ENCODE results near the gene SLC51B. TPM values are rescaled to one million over a fixed set of nuclear protein-coding genes. Genes with fewer than 3 reads are reported as not detected.

SLC51B gene
- total RNA-seq, 3 donors from 2014 or later (not counting 1 experiment from before 2014, with no cell fraction given) = not detected

DNA sequence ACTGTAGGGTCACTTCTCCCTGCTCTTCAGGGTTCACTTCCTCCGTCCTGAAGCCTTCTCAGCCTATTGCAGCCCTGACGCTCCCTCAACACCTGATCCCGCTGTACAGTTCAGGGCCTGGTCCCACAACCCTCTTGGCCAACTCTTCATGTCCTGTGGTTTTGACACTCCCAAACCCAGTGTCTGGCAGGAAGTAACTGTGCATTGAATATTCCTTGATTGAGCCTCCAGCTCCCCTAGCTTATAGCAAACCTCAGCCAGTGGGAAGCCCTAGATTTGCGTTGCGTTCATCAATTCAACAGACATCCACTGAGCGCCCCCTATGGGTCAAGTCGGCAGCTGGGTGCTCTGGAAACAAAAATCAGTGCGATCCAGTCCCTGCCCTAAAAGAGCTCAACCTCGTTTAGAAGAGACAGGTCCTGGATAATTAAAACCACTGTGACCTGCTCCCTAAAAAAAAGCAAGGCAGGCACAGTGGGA lies 56.3 kb downstream of the SLC51B start:
- peak in 1 of 3 donors; percentile 41 for ATAC-seq
- H3K36me3 Mint-ChIP-seq = no peaks in the 10 kb centered on the region
- H3K27ac ChIP-seq (ENCODE audit: low read length) = no peak overlapping the region
- peak in 1 of 2 donors; percentile 62 for DNase-seq
- H3K9me3 ChIP-seq (ENCODE audit: control insufficient read depth, insufficient read depth, low read length) = no peaks in the 10 kb centered on the region
- H3K9me3 Mint-ChIP-seq = no peaks in the 10 kb centered on the region
- intact Hi-C loops (cut with micrococcal nuclease) = no loop called here
- H3K27me3 Mint-ChIP-seq (ENCODE audit: low read depth in 2 of 2) = no peaks in the 10 kb centered on the region
- H3K27ac Mint-ChIP-seq = no peak overlapping the region
- peaks cover 9 to 22% of the 10 kb centered on the region in 2 donors for H3K4me1 Mint-ChIP-seq
- H3K27me3 ChIP-seq (ENCODE audit: control insufficient read depth, insufficient read depth, low read length) = no peaks in the 10 kb centered on the region
- H3K4me3 ChIP-seq (ENCODE audit: low read length) = no peak overlapping the region
- H3K36me3 ChIP-seq (ENCODE audit: control insufficient read depth, insufficient read depth, low read length) = peaks cover 34% of the 10 kb centered on the region
- H3K4me1 ChIP-seq (ENCODE audit: control insufficient read depth, insufficient read depth, low read length) = peaks cover 4% of the 10 kb centered on the region
- WGBS (ENCODE audit: insufficient coverage) = 45% methylated on average over 9 of the region's 9 CpGs
- TF ChIP-seq CTCF (IDR thresholded peaks at IDR 0.05) = peak; percentile 33
- no peak overlapping the region for H3K4me3 Mint-ChIP-seq

DNA sequence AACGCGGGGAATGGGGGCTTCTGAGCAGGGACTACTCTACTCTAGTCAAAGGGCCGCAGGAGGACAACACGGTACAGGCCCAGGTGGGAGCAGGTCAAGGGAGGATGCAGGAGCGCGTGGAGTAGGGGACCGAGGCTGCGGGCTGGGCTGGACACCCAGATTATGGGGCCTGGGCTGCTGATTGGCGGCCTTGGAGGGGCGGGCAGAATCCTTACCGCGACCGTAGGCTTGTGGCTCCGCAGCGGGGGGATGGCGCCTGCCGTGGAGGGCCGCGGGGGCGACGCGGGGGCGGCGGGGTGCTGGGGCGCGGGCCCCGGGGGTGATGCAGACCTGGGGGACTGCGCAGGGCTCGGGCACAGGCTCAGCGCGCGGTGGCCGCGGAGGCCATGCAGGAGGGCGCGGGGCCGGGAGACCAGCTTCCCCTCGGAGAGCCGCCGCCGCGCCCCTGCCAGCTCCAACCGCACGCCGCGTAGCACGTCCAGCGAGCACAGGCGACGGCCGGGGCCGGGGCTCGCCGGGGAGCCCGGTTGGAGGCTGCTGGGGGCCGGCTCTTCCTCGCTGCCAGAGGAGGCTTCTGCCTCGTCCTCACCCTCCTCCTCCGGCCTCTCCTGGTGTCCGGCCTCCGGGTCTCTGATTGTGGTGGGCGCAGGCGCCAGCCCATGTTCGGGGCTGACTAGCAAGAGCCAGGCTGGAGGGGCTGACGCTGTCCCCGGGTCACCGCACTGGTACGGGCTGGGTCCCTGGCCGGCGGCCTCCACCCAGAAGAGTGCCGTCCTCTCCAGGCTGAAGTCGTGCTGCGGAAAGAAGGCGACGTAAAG lies 56.9 kb downstream of the SLC51B start:
- H3K4me1 ChIP-seq (ENCODE audit: control insufficient read depth, insufficient read depth, low read length) = peaks cover 4% of the 10 kb centered on the region
- ATAC-seq (no peak), DNase-seq (no peak)
- H3K9me3 ChIP-seq (ENCODE audit: control insufficient read depth, insufficient read depth, low read length) = no peaks in the 10 kb centered on the region
- Mint-ChIP-seq H3K36me3 (no peaks in the 10 kb centered on the region), H3K4me3 (no peak overlapping the region), H3K9me3 (no peaks in the 10 kb centered on the region), H3K4me1 (peaks cover 9 to 22% of the 10 kb centered on the region in 2 donors), H3K27me3 (ENCODE audit: low read depth in 2 of 2) (no peaks in the 10 kb centered on the region), H3K27ac (no peak overlapping the region)
- WGBS (ENCODE audit: insufficient coverage) = 93% methylated on average over 75 of the region's 75 CpGs
- H3K27me3 ChIP-seq (ENCODE audit: control insufficient read depth, insufficient read depth, low read length) = no peaks in the 10 kb centered on the region
- TF ChIP-seq CTCF (IDR thresholded peaks at IDR 0.05) = no peak
- H3K4me3 ChIP-seq (ENCODE audit: low read length) = no peak overlapping the region
- peaks cover 34% of the 10 kb centered on the region for H3K36me3 ChIP-seq (ENCODE audit: control insufficient read depth, insufficient read depth, low read length)
- H3K27ac ChIP-seq (ENCODE audit: low read length) = no peak overlapping the region
- intact Hi-C loops (cut with micrococcal nuclease) = no loop called here

DNA sequence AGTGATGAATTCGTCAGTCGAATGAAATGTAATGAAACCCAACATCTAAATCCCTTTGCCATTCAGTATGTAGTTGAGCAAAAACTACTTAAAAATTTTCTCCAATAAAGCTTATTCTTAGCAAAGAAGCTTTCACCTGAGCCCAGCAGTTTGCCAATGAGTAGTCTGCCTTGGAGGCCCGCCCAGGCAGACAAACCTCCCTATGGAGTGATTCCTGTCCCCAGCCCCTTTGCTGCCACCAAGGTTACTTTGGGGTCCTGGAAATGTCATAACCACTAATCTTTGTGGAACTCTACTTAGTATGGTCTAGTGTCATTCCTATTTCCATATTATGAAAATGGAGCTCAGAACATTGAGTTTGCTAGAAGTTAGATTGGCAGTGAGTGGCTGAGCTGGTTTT lies 57.7 kb downstream of the SLC51B start:
- WGBS (ENCODE audit: insufficient coverage) = 100% methylated on average over 3 of the region's 3 CpGs
- Mint-ChIP-seq H3K4me1 (peaks cover 9 to 22% of the 10 kb centered on the region in 2 donors), H3K27me3 (ENCODE audit: low read depth in 2 of 2) (no peaks in the 10 kb centered on the region), H3K4me3 (no peak overlapping the region), H3K9me3 (no peaks in the 10 kb centered on the region), H3K27ac (no peak overlapping the region), H3K36me3 (no peaks in the 10 kb centered on the region)
- Histone ChIP-seq H3K27ac (ENCODE audit: low read length) (no peak overlapping the region), H3K9me3 (ENCODE audit: control insufficient read depth, insufficient read depth, low read length) (no peaks in the 10 kb centered on the region), H3K36me3 (ENCODE audit: control insufficient read depth, insufficient read depth, low read length) (peaks cover 31% of the 10 kb centered on the region), H3K4me1 (ENCODE audit: control insufficient read depth, insufficient read depth, low read length) (peaks cover 4% of the 10 kb centered on the region), H3K4me3 (ENCODE audit: low read length) (no peak overlapping the region), H3K27me3 (ENCODE audit: control insufficient read depth, insufficient read depth, low read length) (no peaks in the 10 kb centered on the region)
- ATAC-seq (no peak), DNase-seq (no peak)
- intact Hi-C loops (cut with micrococcal nuclease) = no loop called here
- TF ChIP-seq CTCF (IDR thresholded peaks at IDR 0.05) = no peak

Other genes starting within 250 kb of the SLC51B start
- 10 to 100 TPM in 1 of 3 donors, 1 to 10 TPM in 2; 6.2 to 23.9 (median 9.7) TPM for gene PIF1, start 219.7 kb upstream of the SLC51B start, total RNA-seq
- 10 to 100 TPM; 35.3 to 53.4 (median 49.8) TPM for gene PLEKHO2, start 203.5 kb upstream of the SLC51B start, total RNA-seq
- gene ANKDD1A, start 133.5 kb upstream of the SLC51B start, total RNA-seq = 10 to 100 TPM; 13.7 to 16.2 (median 13.9) TPM
- 10 to 100 TPM; 39.6 to 52.3 (median 40.4) TPM for gene SPG21, start 55.5 kb upstream of the SLC51B start, total RNA-seq
- 10 to 100 TPM in 2 of 3 donors, 1 to 10 TPM in 1; 9.3 to 13.6 (median 12.2) TPM for gene MTFMT, start 15.7 kb upstream of the SLC51B start, total RNA-seq
- gene RASL12, start 22.6 kb downstream of the SLC51B start, total RNA-seq = not detected
- not detected for gene KBTBD13, start 31.4 kb downstream of the SLC51B start, total RNA-seq
- gene UBAP1L, start 69.8 kb downstream of the SLC51B start, total RNA-seq = 1 to 10 TPM; 4.3 to 8.0 (median 7.5) TPM
- gene PDCD7, start 88.4 kb downstream of the SLC51B start, total RNA-seq = 10 to 100 TPM; 19.1 to 33.9 (median 26.7) TPM
- gene CLPX, start 140.0 kb downstream of the SLC51B start, total RNA-seq = 10 to 100 TPM; 35.4 to 39.9 (median 38.2) TPM
- under 1 TPM; 0.24 to 0.61 (median 0.35) TPM for gene CILP, start 166.1 kb downstream of the SLC51B start, total RNA-seq
- gene PARP16, start 241.5 kb downstream of the SLC51B start, total RNA-seq = 10 to 100 TPM; 11.7 to 19.3 (median 16.4) TPM

Data from natural killer cell (primary cell).